ENCODE measurements around the gene MRPS23.

MRPS23 gene

GRCh38 chr17:57879437-57880085, 29.7 kb upstream of the MRPS23 start:
- no peak for DNase-seq (ENCODE audit: low read depth)

- no peak for DNase-seq (ENCODE audit: low read depth)
These were observed 28.0 kb upstream of the MRPS23 start for GRCh38 chr17:57877803-57878377.

GRCh38 chr17:57876866-57877237, 27.0 kb upstream of the MRPS23 start:
- DNase-seq (ENCODE audit: low read depth): no peak

DNA sequence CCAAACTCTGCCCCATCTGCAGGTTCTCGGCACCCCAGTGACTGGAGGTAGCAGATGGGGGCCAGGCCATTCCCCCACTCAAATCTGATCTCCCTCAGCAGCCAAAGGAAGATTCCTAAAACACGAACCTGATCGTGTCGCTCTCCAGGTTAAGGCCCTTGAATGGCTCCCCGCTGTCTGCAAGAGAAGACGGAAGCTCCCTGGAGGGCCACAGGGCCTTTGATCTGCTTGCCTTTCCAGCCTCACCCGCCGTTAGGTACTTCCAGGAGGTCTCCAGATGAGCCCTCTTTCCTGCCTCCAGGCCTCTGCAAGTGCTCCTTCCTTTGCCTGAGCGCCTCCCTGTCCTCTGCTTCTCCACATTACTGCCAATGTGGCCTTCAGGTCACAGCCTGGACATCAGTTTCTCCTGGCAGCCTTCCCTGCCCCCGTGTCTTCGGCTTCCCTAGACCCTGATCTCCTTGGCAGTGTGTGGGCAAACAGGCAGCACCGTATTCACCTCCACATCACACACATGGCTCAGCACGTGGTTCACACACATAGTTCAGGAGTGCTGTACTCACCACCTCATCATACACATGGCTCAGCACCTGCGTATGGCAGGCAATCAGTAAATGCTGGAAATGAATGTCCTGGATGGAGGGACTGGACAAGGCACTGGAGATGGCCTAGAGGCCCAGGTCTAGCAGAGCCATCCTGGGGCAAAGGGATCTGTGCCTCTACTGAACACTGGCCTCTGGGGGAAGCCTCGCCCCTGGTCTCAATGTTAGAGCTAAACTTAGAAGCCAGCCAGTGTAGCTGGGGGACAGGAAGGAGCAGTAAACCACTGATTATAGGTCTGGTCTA, 26.4 kb upstream of the MRPS23 start:
- no peak for DNase-seq (ENCODE audit: low read depth)

- DNase-seq (ENCODE audit: low read depth): no peak
These were observed 25.6 kb upstream of the MRPS23 start for GRCh38 chr17:57875290-57876022.

DNA sequence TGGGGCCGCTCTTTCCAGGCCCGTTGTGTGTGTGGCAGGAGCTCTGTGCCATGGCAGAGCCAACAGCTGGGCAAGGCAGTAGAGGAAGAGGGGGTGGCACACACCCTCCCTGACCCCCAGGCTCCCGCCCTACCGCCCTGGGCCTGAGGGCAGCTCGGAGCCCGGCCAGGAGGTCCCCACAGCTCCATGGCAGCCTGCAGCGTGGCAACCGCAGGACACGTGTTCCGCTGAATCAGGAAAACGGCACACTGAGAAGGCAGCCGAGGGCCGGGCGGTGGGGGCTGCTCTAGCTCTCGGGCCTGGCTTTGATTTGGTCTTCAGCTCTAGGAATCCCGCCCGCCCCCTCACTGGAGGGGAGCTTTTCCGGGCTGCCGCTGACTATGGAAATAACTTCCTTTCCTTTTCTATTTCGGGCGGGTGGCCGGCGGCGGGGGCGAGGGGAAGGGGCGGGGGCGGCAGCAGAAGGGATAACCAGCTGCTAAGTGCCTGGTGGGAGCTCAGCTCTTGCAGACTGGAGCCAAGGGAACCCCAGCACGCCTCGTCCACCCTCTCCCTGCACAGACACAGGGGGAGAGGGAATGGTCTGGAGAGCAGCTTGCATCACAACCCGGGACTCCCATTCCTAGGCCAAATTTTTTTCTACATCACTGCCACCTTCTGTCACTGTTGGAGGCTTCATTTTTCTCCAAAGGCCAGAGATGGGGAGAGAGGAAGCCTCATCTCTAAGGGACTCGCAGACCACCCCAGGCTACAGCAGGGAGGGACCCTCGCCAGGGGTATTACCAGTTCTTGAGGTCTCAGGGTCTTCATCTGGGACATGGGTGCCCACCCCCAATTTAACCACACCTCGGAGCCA, 24.8 kb upstream of the MRPS23 start:
- no peak for DNase-seq (ENCODE audit: low read depth)

DNA sequence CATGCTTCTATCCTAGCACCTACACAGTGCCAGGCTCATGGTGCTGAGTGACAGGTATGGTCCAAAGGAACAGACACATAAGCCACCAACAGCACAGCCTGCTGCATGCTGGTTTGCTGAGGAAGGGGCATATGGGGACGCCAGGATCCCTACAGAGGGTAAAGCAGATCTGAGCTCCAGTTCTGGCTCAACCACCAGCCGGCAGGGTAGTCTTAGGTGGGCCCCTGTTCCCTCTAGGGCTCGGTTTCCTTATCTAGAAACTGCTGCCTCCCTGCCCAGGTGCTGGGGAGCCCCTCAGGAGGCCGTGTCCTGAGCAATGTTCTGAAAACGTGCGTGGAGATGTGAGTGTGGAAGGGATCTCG, 24.2 kb upstream of the MRPS23 start:
- DNase-seq (ENCODE audit: low read depth): no peak

- no peak for DNase-seq (ENCODE audit: low read depth)
These were observed 23.6 kb upstream of the MRPS23 start for GRCh38 chr17:57873261-57874057.

DNA sequence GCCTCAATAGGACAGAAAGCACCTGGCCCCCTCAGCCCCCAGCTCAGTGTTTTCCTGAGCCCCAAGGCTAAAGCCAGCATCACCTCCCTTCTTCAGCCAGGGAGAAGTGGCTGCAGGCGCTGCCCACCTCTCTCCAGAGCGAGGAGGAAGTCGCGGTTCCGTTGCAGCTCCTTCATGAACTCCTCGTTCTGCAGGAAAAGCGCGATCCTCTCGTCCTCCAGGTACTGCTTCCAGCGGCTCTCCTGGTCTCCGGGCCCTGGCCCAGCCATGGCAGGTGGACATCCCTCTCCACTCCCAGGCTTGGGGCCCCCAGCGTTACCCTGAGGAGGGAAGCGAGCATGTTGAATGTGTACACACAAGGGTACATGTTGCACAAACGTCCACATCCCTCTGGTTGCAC, 22.7 kb upstream of the MRPS23 start:
- DNase-seq (ENCODE audit: low read depth): no peak

DNA sequence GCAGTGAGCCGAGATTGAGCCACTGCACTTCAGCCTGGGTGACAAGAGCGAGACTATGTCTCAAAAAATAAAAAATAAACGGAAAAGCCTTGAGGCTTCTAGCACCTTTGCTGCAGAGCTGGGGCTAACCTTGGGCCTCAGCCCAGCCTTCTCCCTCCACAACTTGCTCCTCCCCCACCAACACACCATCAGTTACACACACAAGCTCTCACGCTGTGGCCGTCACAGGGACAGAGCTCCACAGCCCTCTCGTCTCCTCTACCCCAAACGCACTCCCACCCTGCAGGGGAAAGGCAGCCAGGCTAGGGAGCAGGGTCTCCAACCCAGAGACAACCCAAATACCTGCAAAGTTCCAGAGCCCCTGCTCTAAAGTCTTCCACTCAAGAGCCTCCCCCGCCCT, 22.0 kb upstream of the MRPS23 start:
- no peak for DNase-seq (ENCODE audit: low read depth)

- DNase-seq (ENCODE audit: low read depth): no peak
These were observed 21.3 kb upstream of the MRPS23 start for GRCh38 chr17:57871155-57871554.

DNA sequence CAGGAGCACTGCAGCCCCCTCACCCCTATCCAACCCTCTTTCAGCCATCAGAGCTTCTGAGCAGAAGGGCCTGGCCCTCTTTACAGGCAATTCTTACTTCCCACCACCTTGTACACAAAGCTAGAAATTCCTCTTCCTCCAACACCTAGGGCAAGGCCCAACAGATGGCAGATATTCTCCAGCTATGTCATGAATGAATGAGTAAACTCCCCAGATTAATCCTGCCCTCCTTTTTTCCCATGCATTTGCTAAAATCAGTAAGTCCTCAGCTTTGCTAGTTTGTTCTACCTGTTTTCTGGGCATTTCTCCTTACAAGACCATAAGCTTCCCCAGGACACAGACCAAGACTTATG, 20.4 kb upstream of the MRPS23 start:
- no peak for DNase-seq (ENCODE audit: low read depth)

- no peak for DNase-seq (ENCODE audit: low read depth)
These were observed 19.9 kb upstream of the MRPS23 start for GRCh38 chr17:57869617-57870282.

DNA sequence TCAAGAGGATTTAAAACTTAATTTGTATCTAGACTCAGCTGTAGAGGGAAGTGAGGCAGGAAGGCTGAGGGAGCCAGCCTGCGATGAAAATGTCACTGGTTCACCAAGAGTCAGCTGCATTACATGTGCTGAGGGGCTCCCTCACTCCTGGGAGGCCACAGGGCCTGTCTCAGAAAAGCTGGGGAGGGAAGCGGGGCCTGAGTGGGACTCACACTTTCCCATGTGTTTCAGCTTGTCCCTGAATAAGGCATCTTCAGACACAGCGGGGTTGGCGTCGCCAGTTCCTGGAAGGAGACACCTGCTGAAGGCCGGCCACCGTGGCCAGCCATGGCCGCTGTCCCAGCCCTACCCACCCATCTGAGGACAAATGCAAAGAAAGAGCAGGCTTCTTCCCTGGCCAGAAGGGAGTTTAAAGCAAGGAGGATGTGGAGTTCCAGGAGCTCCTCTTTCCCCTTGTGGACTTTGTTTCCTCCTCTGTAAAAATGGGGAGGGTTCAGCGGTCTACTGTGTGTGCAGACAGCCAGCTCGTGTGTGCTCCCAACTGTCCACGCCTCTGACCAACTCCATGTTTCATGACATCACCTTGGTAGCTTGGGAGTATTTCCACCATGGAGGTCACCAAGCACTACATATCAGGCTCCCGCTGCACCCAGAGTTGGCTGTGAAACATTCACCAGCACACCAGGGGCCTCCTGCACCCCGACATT, 19.2 kb upstream of the MRPS23 start:
- no peak for DNase-seq (ENCODE audit: low read depth)

- DNase-seq (ENCODE audit: low read depth): no peak
These were observed 18.4 kb upstream of the MRPS23 start for GRCh38 chr17:57868007-57868909.

DNA sequence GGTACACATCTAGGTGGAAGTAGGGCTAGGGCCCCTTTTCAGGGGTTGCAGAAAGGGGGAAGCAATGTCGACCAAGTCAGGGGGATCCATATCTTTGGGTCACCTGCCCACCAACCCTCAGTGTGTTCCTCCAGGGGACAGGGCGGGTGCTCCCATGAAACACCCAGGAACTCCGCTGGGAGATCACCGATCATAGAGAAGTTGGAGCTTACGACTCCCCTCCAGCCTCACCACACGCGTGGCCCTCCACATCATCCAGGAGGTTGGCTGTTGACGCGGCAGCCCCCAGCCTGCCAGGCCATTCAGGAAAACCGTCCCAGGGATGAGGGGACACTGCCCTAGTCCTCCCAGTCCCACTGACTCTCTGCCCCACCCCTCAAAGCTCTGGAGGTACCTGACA, 17.3 kb upstream of the MRPS23 start:
- DNase-seq (ENCODE audit: low read depth): no peak

DNA sequence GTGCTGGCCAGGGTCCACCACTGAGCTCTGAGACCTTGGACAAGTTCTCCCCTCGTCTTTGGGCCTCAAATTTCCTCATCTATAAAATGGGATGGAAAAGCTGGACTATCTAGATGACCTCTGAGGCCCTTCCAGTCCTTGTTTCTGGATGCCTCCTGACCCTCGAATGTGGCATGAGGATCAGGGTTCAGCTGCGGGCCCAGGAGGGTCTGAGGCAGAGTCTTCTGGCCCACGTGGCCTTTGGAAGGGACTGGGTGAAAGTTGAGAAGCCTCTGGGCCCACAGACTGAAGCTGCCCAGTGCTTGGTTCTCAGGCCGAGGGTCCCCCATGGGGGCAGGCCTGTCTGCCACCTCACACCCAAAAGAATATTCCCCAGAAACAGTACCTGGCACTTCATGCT, 16.9 kb upstream of the MRPS23 start:
- DNase-seq (ENCODE audit: low read depth): no peak

- no peak for DNase-seq (ENCODE audit: low read depth)
These were observed 16.5 kb upstream of the MRPS23 start for GRCh38 chr17:57866319-57866718.

DNA sequence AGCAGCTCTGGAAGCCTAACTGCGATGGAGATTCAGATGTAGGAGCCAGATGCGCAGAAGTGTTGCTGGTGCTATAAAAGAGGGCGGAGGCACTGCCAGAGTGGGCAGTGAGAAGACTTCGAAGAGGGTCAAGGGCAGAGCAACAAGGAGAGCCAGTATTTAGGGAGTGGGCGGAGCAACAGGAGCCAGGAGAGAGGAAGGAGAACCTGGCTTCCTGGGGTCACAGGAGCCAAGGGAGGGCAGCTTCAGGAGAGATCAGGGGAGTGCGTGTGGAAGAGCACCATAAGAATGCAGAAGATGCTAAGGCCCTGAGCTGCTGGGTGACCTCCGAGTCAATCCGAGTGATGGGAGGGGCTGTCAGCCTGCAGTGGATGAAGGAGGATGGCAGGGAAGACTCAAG, 14.4 kb upstream of the MRPS23 start:
- DNase-seq (ENCODE audit: low read depth): no peak

All from activated T-cell treated with anti-CD3 and anti-CD28 coated beads for 48 hours (primary cell).